Activated T-helper 17 cell treated with anti-CD3 and anti-CD28 coated beads, Interleukin-2, amount 50 U/mL, for 72 hours (primary cell): ENCODE measurements around the gene TC2N. TPM values are rescaled to one million over a fixed set of nuclear protein-coding genes. Genes with fewer than 3 reads are reported as not detected.
"Not testable (repeated sequence)": the region's sequence is repeated elsewhere in the genome, so short reads cannot be mapped to it uniquely, and the experiment has no call there.

Source experiments
- ATAC-seq: fragments of 150-1000 bp; cut with Tn5 transposase; replicated peaks from 2 replicates; pipeline ENCODE4 v1.10.0; 2021; ENCODE audit warnings: mild to moderate bottlenecking, moderate library complexity
- H3K27ac Mint-ChIP-seq: one replicate; pipeline ENCODE4 v1.8.0; 2022; ENCODE audit warnings: mixed read lengths
- H3K27me3 Mint-ChIP-seq: one replicate; pipeline ENCODE4 v1.8.0; 2022; ENCODE audit warnings: mixed read lengths
- H3K36me3 Mint-ChIP-seq: one replicate; pipeline ENCODE4 v1.8.0; 2022; ENCODE audit warnings: low read depth, mild to moderate bottlenecking, mixed read lengths
- H3K4me1 Mint-ChIP-seq: one replicate; pipeline ENCODE4 v1.8.0; 2022; ENCODE audit warnings: mixed read lengths
- H3K4me3 Mint-ChIP-seq: one replicate; pipeline ENCODE4 v1.8.0; 2022; ENCODE audit warnings: mild to moderate bottlenecking, mixed read lengths
- H3K9me3 Mint-ChIP-seq: one replicate; pipeline ENCODE4 v1.8.0; 2022; ENCODE audit warnings: mixed read lengths
- total RNA-seq, 2 donors: library from RNA; stranded (reverse); gene quantifications; one replicate each; pipeline ENCODE4 v1.2.3, GENCODE V29; 2022

Gene TC2N
- total RNA-seq, 2 donors from 2014 or later, result 39.2 to 81.2 TPM

DNA sequence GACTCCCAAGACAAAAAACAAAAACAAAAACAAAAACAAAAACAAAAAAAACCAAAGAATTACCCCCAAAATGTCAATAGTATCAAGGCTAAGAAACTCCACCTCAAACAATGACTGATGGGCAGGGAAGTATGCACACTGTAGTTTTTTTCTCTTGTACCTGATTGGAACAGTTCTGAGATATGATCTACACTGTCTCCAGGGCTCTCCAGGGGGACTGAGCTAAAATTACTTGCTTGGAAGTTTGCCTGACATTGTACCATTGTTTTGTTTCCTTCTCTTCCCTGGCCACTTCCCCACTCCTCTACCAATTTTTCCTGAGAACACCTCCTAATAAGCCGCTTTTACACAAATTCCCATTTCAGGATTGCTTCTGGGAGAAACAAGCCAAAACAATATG, 113.2 kb downstream of the TC2N start:
- ATAC-seq, result no peak
- peaks cover 4% of the 10 kb centered on the region for H3K36me3 Mint-ChIP-seq
- H3K4me3 Mint-ChIP-seq, result no peak overlapping the region

GRCh38 chr14:91753501-91754128, 113.7 kb downstream of the TC2N start:
- H3K4me3 Mint-ChIP-seq, result no peak overlapping the region
- no peaks in the 10 kb centered on the region for H3K27me3 Mint-ChIP-seq
- H3K27ac Mint-ChIP-seq, result no peak overlapping the region
- no peaks in the 10 kb centered on the region for H3K36me3 Mint-ChIP-seq
- H3K9me3 Mint-ChIP-seq, result no peaks in the 10 kb centered on the region
- no peaks in the 10 kb centered on the region for H3K4me1 Mint-ChIP-seq
- ATAC-seq, result peak; percentile 54

More for the DNA sequence above, 113.2 kb downstream of the TC2N start:
- Mint-ChIP-seq H3K27me3 (no peaks in the 10 kb centered on the region), H3K9me3 (no peaks in the 10 kb centered on the region), H3K4me1 (no peaks in the 10 kb centered on the region), H3K27ac (no peak overlapping the region)

DNA sequence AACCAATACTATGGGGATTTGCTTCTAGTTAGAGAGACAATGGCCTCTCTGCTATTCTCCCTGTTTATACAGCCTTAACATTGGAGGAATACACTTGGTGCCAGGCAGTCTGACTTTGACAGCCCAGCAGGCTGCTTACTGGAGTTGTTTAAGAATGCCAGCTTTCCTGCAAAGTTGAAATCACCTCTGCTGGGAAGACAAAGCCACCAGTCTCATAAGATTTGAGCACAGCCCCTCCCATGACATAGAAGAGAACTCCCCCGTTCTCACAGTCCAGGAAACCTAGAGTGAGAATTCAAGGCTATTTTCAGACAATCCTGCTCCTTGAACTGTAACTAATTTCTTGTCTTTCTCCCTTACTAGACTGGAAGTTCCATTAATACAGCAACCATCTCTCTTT, 114.4 kb downstream of the TC2N start:
- H3K36me3 Mint-ChIP-seq, result no peaks in the 10 kb centered on the region
- H3K4me1 Mint-ChIP-seq, result no peaks in the 10 kb centered on the region
- no peak overlapping the region for H3K4me3 Mint-ChIP-seq
- no peaks in the 10 kb centered on the region for H3K9me3 Mint-ChIP-seq
- H3K27me3 Mint-ChIP-seq, result no peaks in the 10 kb centered on the region
- no peak overlapping the region for H3K27ac Mint-ChIP-seq
- ATAC-seq, result no peak

DNA sequence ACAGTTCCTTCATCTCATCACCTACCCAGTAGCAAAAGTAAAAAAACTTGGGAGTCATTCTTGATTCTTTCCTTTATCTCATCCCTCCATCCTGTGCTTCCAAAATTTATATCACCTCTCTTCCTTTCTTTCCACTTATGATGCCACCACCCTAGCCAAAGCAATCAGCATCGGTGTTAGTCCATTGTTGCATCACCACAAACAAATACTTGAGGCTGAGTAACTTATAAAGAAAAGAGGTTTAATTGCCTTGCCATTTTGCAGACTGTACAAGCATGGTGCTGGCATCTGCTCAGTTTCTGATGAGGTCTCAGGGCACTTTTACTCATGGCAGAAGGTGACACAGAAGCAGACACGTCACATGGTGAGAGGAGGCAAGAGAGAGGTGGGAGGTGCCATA, 115.6 kb downstream of the TC2N start:
- Mint-ChIP-seq H3K27me3 (no peaks in the 10 kb centered on the region), H3K4me1 (no peaks in the 10 kb centered on the region), H3K27ac (no peak overlapping the region), H3K4me3 (no peak overlapping the region), H3K36me3 (no peaks in the 10 kb centered on the region), H3K9me3 (no peaks in the 10 kb centered on the region)
- ATAC-seq, result no peak

GRCh38 chr14:91750634-91751198, 116.6 kb downstream of the TC2N start:
- Mint-ChIP-seq H3K4me1 (no peaks in the 10 kb centered on the region), H3K36me3 (no peaks in the 10 kb centered on the region), H3K27me3 (no peaks in the 10 kb centered on the region), H3K4me3 (no peak overlapping the region), H3K27ac (no peak overlapping the region), H3K9me3 (no peaks in the 10 kb centered on the region)
- ATAC-seq, result no peak

DNA sequence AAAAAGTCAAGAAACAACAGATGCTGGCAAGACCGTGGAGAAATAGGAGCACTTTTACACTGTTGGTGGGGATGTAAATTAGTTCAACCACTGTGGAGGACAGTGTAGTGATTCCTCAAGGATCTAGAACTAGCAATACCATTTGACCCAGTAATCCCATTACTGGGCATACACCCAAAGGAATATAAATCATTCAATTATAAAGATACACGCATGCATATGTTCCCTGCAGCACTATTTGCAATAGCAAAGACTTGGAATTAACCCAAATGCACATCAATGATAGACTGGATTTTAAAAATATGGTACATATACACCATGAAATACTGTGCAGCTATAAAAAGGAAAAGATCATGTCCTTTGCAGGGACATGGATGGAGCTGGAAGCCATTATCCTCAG, 117.5 kb downstream of the TC2N start:
- Mint-ChIP-seq H3K27me3 (no peaks in the 10 kb centered on the region), H3K9me3 (no peaks in the 10 kb centered on the region), H3K4me1 (no peaks in the 10 kb centered on the region), H3K36me3 (no peaks in the 10 kb centered on the region), H3K4me3 (no peak overlapping the region), H3K27ac (no peak overlapping the region)
- no peak for ATAC-seq

- H3K27me3 Mint-ChIP-seq, result no peaks in the 10 kb centered on the region
- no peaks in the 10 kb centered on the region for H3K9me3 Mint-ChIP-seq
- H3K27ac Mint-ChIP-seq, result no peak overlapping the region
- H3K4me1 Mint-ChIP-seq, result peaks cover 5% of the 10 kb centered on the region
- H3K4me3 Mint-ChIP-seq, result no peak overlapping the region
- ATAC-seq, result no peak
- no peaks in the 10 kb centered on the region for H3K36me3 Mint-ChIP-seq
Measured at GRCh38 chr14:91748049-91748448, 119.3 kb downstream of the TC2N start.

DNA sequence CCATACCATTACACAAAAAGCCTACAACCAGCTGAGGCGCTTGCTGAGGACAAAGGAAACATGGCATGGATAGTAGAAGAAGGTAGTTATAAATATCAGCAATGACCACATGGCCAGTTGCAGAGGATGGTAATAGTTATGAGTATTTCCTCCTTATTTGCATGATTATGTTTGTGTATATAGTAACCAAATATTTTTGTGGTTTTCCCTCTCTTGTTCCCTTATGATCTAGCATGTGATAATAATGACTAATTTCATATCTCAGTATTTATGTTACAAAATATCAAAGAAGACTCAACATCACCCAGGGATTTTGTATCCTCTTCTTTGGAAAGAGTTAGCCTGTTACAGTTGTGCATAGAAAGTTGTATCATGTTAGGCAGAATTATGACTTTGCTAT, 122.0 kb downstream of the TC2N start:
- Mint-ChIP-seq H3K27me3 (no peaks in the 10 kb centered on the region), H3K4me1 (peaks cover 5% of the 10 kb centered on the region), H3K9me3 (no peaks in the 10 kb centered on the region), H3K4me3 (no peak overlapping the region), H3K27ac (no peak overlapping the region), H3K36me3 (no peaks in the 10 kb centered on the region)
- ATAC-seq, result no peak

DNA sequence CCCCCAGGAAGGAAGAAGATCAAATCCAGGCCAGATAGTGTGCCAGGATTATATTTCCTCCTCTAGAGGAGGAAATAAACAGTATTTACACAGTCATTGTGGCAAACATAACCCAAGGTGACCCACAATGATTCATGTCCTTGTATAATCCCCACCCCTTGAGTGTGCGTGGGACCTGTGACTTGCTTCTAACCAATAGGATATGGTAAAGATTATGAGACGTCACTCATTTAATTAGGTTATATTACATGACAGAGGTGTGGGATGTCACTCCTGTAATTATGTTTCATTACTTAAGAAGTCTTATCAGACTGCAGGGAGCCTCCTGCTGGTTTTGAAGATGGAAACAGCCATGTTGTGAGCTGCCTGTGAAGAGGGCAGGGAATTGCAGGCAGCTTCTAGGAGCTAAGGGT, 123.3 kb downstream of the TC2N start:
- Mint-ChIP-seq H3K4me3 (no peak overlapping the region), H3K27me3 (no peaks in the 10 kb centered on the region), H3K36me3 (no peaks in the 10 kb centered on the region), H3K9me3 (peaks cover 3% of the 10 kb centered on the region), H3K27ac (peak overlapping the region; percentile 72), H3K4me1 (peaks cover 5% of the 10 kb centered on the region)
- ATAC-seq, result peak; percentile 94

DNA sequence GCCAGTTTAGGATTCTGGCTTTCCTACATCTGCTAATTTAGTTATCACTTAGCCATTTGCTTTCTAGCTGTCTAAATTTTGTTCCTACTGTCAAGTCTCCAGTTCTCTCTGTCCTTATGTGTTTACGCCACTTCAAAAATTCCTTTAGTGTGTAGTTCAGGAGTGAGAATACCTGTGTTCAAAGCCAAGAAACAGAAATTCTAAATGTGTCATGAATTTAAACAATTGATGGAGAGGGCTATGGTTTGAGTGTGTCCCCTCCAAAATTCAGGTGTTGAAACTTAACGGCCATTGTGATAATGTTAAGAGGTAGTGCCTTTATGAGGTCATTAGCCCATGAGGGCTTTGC, 124.1 kb downstream of the TC2N start:
- Mint-ChIP-seq H3K4me3 (no peak overlapping the region), H3K36me3 (no peaks in the 10 kb centered on the region), H3K27ac (no peak overlapping the region), H3K9me3 (peaks cover 3% of the 10 kb centered on the region), H3K4me1 (peaks cover 5% of the 10 kb centered on the region), H3K27me3 (no peaks in the 10 kb centered on the region)
- ATAC-seq, result no peak

DNA sequence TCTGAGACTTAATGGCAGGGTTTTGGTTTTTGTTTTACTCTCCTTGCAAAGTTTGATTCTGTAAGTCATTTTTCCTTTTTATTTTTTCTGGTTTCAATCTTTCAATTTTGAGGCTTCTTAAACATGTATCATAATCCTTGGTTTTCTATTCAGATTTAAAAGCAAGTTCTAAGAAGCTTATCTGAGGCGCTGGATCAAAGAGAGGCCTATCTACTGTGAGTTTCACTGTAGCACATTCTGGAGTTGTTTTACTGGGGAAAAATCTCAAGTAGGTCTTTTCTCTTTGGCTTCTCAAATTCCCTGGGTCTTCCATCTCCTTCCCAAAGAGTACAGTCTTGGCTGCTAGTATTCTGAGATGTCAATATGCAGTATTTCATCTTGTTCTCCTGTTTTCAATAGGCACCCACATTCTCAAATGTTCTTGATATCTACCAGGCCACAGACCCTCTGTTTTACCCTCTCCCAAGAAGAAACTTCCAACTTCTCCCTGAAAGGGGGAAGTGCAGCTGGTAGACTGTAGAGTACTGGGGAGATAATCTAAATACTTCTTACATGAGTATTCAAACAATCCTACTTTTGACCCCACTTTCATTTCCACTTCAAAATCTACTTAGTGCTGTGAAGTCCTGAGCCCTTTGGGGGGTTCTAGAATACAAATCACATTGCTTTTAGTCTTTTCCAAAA, 124.6 kb downstream of the TC2N start:
- Mint-ChIP-seq H3K27ac (peak overlapping the region; percentile 47), H3K4me3 (no peak overlapping the region), H3K36me3 (no peaks in the 10 kb centered on the region), H3K4me1 (peaks cover 5% of the 10 kb centered on the region), H3K9me3 (peaks cover 3% of the 10 kb centered on the region), H3K27me3 (no peaks in the 10 kb centered on the region)
- no peak for ATAC-seq

GRCh38 chr14:91739867-91740266, 127.5 kb downstream of the TC2N start:
- H3K27ac Mint-ChIP-seq, H3K9me3 Mint-ChIP-seq, ATAC-seq, H3K4me1 Mint-ChIP-seq, H3K4me3 Mint-ChIP-seq, H3K36me3 Mint-ChIP-seq, H3K27me3 Mint-ChIP-seq: not testable (repeated sequence)

DNA sequence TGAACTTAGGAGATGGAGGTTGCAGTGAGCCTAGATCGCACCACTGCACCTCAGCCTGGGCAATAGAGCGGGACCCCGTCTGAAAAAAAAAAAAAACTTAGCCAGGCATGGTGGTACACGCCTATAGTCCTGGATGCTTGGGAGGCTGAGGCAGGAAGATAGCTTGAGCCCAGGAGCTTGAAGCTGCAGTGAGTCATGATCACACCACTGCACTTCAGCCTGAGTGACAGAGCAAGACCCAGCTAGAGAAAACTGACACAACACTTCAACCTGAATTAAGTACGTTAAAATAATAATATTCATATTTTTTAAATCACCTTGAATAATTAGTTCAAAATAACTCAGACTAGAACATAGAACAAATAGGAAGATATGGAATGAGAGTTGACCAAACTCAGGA, 129.7 kb downstream of the TC2N start:
- H3K4me3 Mint-ChIP-seq, result no peak overlapping the region
- ATAC-seq, result no peak
- H3K4me1 Mint-ChIP-seq, result no peaks in the 10 kb centered on the region
- no peaks in the 10 kb centered on the region for H3K36me3 Mint-ChIP-seq
- peaks cover 5% of the 10 kb centered on the region for H3K27me3 Mint-ChIP-seq
- H3K9me3 Mint-ChIP-seq, result peaks cover 3% of the 10 kb centered on the region
- no peak overlapping the region for H3K27ac Mint-ChIP-seq

DNA sequence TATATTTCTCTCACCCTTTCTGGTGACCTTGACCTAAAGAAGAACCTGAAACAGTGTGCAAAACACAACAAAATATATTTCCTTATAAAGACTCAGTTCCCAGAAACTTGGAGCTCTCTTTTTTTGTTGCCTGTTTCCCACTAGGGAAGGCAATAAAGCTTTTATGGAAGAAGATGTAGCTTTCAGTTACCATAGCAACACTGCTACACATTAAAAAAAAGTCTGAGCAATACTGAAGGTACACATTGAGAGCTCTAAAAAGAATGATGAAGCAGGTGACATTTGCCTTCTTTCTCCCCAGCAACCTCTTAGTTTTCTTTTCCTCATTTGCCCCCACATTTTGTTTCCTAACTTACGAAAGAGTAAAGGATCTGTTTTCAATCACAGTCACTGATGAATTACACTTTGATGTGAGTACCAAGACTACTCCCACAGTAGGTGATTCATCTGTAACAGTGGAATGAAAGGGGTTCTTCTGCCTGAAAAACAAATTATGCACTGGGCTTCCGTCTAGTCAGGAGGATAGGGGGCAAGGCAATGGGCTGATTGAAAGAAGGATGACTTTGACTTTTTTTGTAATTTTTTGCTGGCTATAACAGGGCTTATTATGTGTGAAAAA, 134.4 kb downstream of the TC2N start:
- no peak overlapping the region for H3K4me3 Mint-ChIP-seq
- peak; percentile 76 for ATAC-seq
- H3K27ac Mint-ChIP-seq, result peak overlapping the region; percentile 63

GRCh38 chr14:91732439-91732838, 134.9 kb downstream of the TC2N start:
- peak overlapping the region; percentile 63 for H3K27ac Mint-ChIP-seq
- ATAC-seq, result peak; percentile 45
- no peaks in the 10 kb centered on the region for H3K9me3 Mint-ChIP-seq

More for the DNA sequence above, 134.4 kb downstream of the TC2N start:
- H3K4me1 Mint-ChIP-seq, result no peaks in the 10 kb centered on the region
- peaks cover 5% of the 10 kb centered on the region for H3K27me3 Mint-ChIP-seq
- H3K9me3 Mint-ChIP-seq, result no peaks in the 10 kb centered on the region
- no peaks in the 10 kb centered on the region for H3K36me3 Mint-ChIP-seq

More at GRCh38 chr14:91732439-91732838, 134.9 kb downstream of the TC2N start:
- Mint-ChIP-seq H3K27me3 (peaks cover 5% of the 10 kb centered on the region), H3K36me3 (no peaks in the 10 kb centered on the region), H3K4me3 (no peak overlapping the region), H3K4me1 (no peaks in the 10 kb centered on the region)
